ENCODE data around the gene CADM2.

CADM2 gene

DNA sequence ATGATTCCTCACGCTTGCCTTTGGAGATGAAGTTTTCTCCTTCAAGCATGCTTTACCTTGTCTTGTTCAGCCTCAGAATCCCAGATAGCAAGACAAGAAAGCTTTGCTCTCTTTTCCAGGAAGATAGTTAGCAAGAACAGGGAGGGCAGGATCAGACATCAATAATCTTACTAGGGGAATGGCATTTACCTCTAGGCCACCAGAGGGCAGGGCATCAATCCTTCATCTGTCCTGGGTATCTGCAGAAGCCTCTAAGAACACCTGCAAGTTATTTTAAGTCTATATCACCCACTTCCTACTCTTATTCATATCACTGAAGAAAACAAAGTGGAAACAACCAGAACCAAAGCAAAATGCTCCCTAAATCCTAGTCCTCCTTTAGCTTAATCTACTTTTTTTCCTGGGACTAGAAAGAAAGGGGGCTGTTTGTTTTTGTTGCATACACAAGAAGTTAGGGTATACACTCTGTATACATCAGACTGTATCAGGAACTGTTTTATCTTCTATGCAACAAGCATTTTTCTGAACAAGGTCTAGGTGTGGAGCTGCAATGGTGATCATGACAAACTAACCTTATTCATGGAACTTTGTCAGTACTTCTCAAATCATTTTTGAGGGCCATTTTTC lies 862.5 kb downstream of the CADM2 start:
- Histone ChIP-seq H2BK15ac (ENCODE audit: low read depth, poor library complexity, severe bottlenecking) (no peak overlapping the region), H3K4me2 (ENCODE audit: low read length, poor library complexity, severe bottlenecking) (no peak overlapping the region), H2BK12ac (ENCODE audit: low read length in 2 of 2) (no peak overlapping the region), H2BK120ac (ENCODE audit: low read depth, low read length) (no peak overlapping the region), H3K4ac (ENCODE audit: low read depth in 1 of 2, low read length in 2 of 2) (no peak overlapping the region), H3K9me3 (ENCODE audit: control insufficient read depth, low read length) (no peaks in the 10 kb centered on the region), H3K27me3 (ENCODE audit: control insufficient read depth in 1 of 2, insufficient read depth in 1 of 2, low read length in 2 of 2) (no peaks in the 10 kb centered on the region), H3K36me3 (ENCODE audit: control insufficient read depth in 1 of 2, insufficient read depth in 2 of 2, low read depth in 1 of 2, low read length in 2 of 2) (no peaks in the 10 kb centered on the region), H3K14ac (ENCODE audit: low read length in 2 of 2) (no peak overlapping the region), H3K79me1 (replicated peaks; ENCODE audit: low read length, poor library complexity, severe bottlenecking) (no peaks in the 10 kb centered on the region), H3K9ac (ENCODE audit: low read length) (no peak overlapping the region), H3K27ac (ENCODE audit: low read length, poor library complexity, severe bottlenecking) (no peak overlapping the region), H3K4me1 (ENCODE audit: control insufficient read depth, insufficient read depth, low read depth, low read length) (no peaks in the 10 kb centered on the region), H2AK5ac (ENCODE audit: low read length, severe bottlenecking) (no peak overlapping the region), H2AFZ (ENCODE audit: low read depth, low read length) (no peak overlapping the region), H3K4me3 (ENCODE audit: insufficient read depth in 1 of 2, low read depth in 1 of 2, low read length in 2 of 2) (no peak overlapping the region), H3K18ac (ENCODE audit: low read depth in 1 of 2, low read length in 2 of 2) (no peak overlapping the region), H2BK5ac (ENCODE audit: low read depth, low read length, poor library complexity, severe bottlenecking) (no peak overlapping the region), H4K91ac (ENCODE audit: low read length) (no peak overlapping the region), H4K8ac (ENCODE audit: low read length) (no peak overlapping the region), H3K23ac (ENCODE audit: low read length in 2 of 2) (no peak overlapping the region)
- WGBS: 46% methylated on average over 1 of the region's 1 CpG
- DNase-seq: no peak

DNA sequence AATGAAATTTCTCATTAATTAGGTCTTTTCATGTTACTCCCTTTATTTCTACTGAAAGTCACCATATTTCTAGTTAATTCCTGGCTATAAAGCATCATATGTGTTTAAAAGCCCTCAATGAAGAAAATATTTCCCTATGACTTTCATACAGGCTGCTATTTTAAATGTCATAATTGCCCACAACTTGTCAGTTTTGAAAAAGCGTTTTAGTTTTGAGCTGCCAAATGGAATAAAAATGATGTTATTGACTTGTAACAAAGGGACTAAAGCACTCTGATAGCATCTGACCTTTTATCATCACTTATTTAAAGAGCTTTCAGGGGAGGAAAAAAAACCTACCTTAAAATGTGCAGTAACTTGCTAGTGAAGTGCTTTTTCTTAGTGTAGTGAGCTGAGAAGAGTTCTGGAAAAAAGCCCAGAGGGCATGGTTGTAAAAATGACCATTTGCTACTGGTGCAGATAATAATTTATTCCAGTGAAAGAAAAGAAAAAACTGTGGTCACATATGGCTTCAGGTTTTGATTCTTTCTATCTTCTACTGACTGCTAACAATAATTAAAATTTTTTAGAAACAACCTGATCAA lies 877.2 kb downstream of the CADM2 start:
- H3K4me1 ChIP-seq (ENCODE audit: control insufficient read depth, insufficient read depth, low read depth, low read length): no peaks in the 10 kb centered on the region
- no peaks in the 10 kb centered on the region for H3K79me1 ChIP-seq (replicated peaks; ENCODE audit: low read length, poor library complexity, severe bottlenecking)
- no peak overlapping the region for H2AFZ ChIP-seq (ENCODE audit: low read depth, low read length)
- H3K4me3 ChIP-seq (ENCODE audit: insufficient read depth in 1 of 2, low read depth in 1 of 2, low read length in 2 of 2): no peak overlapping the region
- WGBS: no CpG with 5 or more reads among the region's 1 CpG
- no peak overlapping the region for H3K23ac ChIP-seq (ENCODE audit: low read length in 2 of 2)
- no peak overlapping the region for H3K4me2 ChIP-seq (ENCODE audit: low read length, poor library complexity, severe bottlenecking)
- H3K4ac ChIP-seq (ENCODE audit: low read depth in 1 of 2, low read length in 2 of 2): no peak overlapping the region
- no peak overlapping the region for H2BK12ac ChIP-seq (ENCODE audit: low read length in 2 of 2)
- no peak overlapping the region for H3K18ac ChIP-seq (ENCODE audit: low read depth in 1 of 2, low read length in 2 of 2)
- no peak overlapping the region for H3K27ac ChIP-seq (ENCODE audit: low read length, poor library complexity, severe bottlenecking)
- no peak overlapping the region for H4K8ac ChIP-seq (ENCODE audit: low read length)
- no peak overlapping the region for H2AK5ac ChIP-seq (ENCODE audit: low read length, severe bottlenecking)
- no peak overlapping the region for H2BK15ac ChIP-seq (ENCODE audit: low read depth, poor library complexity, severe bottlenecking)
- DNase-seq: no peak
- no peaks in the 10 kb centered on the region for H3K27me3 ChIP-seq (ENCODE audit: control insufficient read depth in 1 of 2, insufficient read depth in 1 of 2, low read length in 2 of 2)
- no peak overlapping the region for H4K91ac ChIP-seq (ENCODE audit: low read length)
- no peak overlapping the region for H2BK5ac ChIP-seq (ENCODE audit: low read depth, low read length, poor library complexity, severe bottlenecking)
- no peaks in the 10 kb centered on the region for H3K9me3 ChIP-seq (ENCODE audit: control insufficient read depth, low read length)
- no peak overlapping the region for H2BK120ac ChIP-seq (ENCODE audit: low read depth, low read length)
- H3K14ac ChIP-seq (ENCODE audit: low read length in 2 of 2): no peak overlapping the region
- H3K9ac ChIP-seq (ENCODE audit: low read length): no peak overlapping the region
- no peaks in the 10 kb centered on the region for H3K36me3 ChIP-seq (ENCODE audit: control insufficient read depth in 1 of 2, insufficient read depth in 2 of 2, low read depth in 1 of 2, low read length in 2 of 2)

DNA sequence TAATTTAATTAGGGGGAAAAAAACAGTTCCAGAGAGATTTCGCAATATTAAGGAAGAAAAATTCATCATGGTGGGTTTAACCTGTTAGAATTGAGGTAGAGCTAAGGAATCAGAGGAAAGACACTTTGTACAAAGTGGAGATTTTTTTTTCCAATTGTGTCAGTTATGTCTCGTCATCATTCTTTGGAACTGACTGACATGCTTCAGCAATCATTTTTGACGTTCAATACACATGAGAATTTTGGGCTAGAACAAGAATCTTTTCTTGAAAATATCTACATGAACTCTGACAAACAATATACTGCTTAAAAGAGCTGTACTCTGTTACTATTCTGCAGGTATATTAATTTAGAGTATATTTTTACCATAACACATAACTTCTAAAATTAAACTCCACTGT lies 878.6 kb downstream of the CADM2 start:
- no peak overlapping the region for H3K4ac ChIP-seq (ENCODE audit: low read depth in 1 of 2, low read length in 2 of 2)
- no peak overlapping the region for H3K4me3 ChIP-seq (ENCODE audit: insufficient read depth in 1 of 2, low read depth in 1 of 2, low read length in 2 of 2)
- H3K9me3 ChIP-seq (ENCODE audit: control insufficient read depth, low read length): no peaks in the 10 kb centered on the region
- no peaks in the 10 kb centered on the region for H3K36me3 ChIP-seq (ENCODE audit: control insufficient read depth in 1 of 2, insufficient read depth in 2 of 2, low read depth in 1 of 2, low read length in 2 of 2)
- H3K23ac ChIP-seq (ENCODE audit: low read length in 2 of 2): no peak overlapping the region
- no peak for DNase-seq
- H2BK120ac ChIP-seq (ENCODE audit: low read depth, low read length): no peak overlapping the region
- H2AFZ ChIP-seq (ENCODE audit: low read depth, low read length): no peak overlapping the region
- no peak overlapping the region for H2AK5ac ChIP-seq (ENCODE audit: low read length, severe bottlenecking)
- no peaks in the 10 kb centered on the region for H3K4me1 ChIP-seq (ENCODE audit: control insufficient read depth, insufficient read depth, low read depth, low read length)
- no peak overlapping the region for H3K9ac ChIP-seq (ENCODE audit: low read length)
- no peak overlapping the region for H3K14ac ChIP-seq (ENCODE audit: low read length in 2 of 2)
- no peak overlapping the region for H3K4me2 ChIP-seq (ENCODE audit: low read length, poor library complexity, severe bottlenecking)
- H2BK12ac ChIP-seq (ENCODE audit: low read length in 2 of 2): no peak overlapping the region
- no peak overlapping the region for H4K8ac ChIP-seq (ENCODE audit: low read length)
- H4K91ac ChIP-seq (ENCODE audit: low read length): no peak overlapping the region
- WGBS: 59% methylated on average over 2 of the region's 3 CpGs
- no peak overlapping the region for H2BK5ac ChIP-seq (ENCODE audit: low read depth, low read length, poor library complexity, severe bottlenecking)
- no peak overlapping the region for H3K27ac ChIP-seq (ENCODE audit: low read length, poor library complexity, severe bottlenecking)
- H3K18ac ChIP-seq (ENCODE audit: low read depth in 1 of 2, low read length in 2 of 2): no peak overlapping the region
- no peaks in the 10 kb centered on the region for H3K27me3 ChIP-seq (ENCODE audit: control insufficient read depth in 1 of 2, insufficient read depth in 1 of 2, low read length in 2 of 2)
- H3K79me1 ChIP-seq (replicated peaks; ENCODE audit: low read length, poor library complexity, severe bottlenecking): no peaks in the 10 kb centered on the region
- no peak overlapping the region for H2BK15ac ChIP-seq (ENCODE audit: low read depth, poor library complexity, severe bottlenecking)

DNA sequence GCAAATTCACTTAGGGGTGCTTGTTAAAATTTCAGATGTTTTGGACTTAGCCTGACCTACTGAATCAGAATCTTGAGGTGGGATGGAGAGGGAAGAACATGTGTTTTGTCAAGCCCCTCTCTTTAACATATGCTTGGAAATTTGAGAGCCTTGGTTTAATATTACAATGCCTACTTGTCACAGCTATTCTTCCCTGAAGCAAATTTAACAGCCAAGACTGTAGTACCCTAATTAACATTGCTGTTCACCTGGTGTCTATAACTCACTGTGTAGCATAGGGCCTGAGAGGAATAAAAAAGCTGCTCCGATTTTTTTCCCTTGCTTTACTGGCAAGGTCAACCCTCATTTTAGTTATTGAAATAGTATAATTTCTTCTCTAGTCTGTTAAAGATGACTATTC lies 880.1 kb downstream of the CADM2 start:
- no peak for DNase-seq
- Histone ChIP-seq H3K18ac (ENCODE audit: low read depth in 1 of 2, low read length in 2 of 2) (no peak overlapping the region), H3K9ac (ENCODE audit: low read length) (no peak overlapping the region), H3K23ac (ENCODE audit: low read length in 2 of 2) (no peak overlapping the region), H3K4me3 (ENCODE audit: insufficient read depth in 1 of 2, low read depth in 1 of 2, low read length in 2 of 2) (no peak overlapping the region), H2AK5ac (ENCODE audit: low read length, severe bottlenecking) (no peak overlapping the region), H3K79me1 (replicated peaks; ENCODE audit: low read length, poor library complexity, severe bottlenecking) (no peaks in the 10 kb centered on the region), H3K9me3 (ENCODE audit: control insufficient read depth, low read length) (no peaks in the 10 kb centered on the region), H3K4me2 (ENCODE audit: low read length, poor library complexity, severe bottlenecking) (no peak overlapping the region), H2BK12ac (ENCODE audit: low read length in 2 of 2) (no peak overlapping the region), H3K14ac (ENCODE audit: low read length in 2 of 2) (no peak overlapping the region), H2BK5ac (ENCODE audit: low read depth, low read length, poor library complexity, severe bottlenecking) (no peak overlapping the region), H2BK120ac (ENCODE audit: low read depth, low read length) (no peak overlapping the region), H4K8ac (ENCODE audit: low read length) (no peak overlapping the region), H3K27ac (ENCODE audit: low read length, poor library complexity, severe bottlenecking) (no peak overlapping the region), H2BK15ac (ENCODE audit: low read depth, poor library complexity, severe bottlenecking) (no peak overlapping the region), H3K36me3 (ENCODE audit: control insufficient read depth in 1 of 2, insufficient read depth in 2 of 2, low read depth in 1 of 2, low read length in 2 of 2) (no peaks in the 10 kb centered on the region), H3K27me3 (ENCODE audit: control insufficient read depth in 1 of 2, insufficient read depth in 1 of 2, low read length in 2 of 2) (no peaks in the 10 kb centered on the region), H2AFZ (ENCODE audit: low read depth, low read length) (no peak overlapping the region), H3K4ac (ENCODE audit: low read depth in 1 of 2, low read length in 2 of 2) (no peak overlapping the region), H4K91ac (ENCODE audit: low read length) (no peak overlapping the region), H3K4me1 (ENCODE audit: control insufficient read depth, insufficient read depth, low read depth, low read length) (no peaks in the 10 kb centered on the region)
- no CpG with 5 or more reads among the region's 1 CpG for WGBS

All from mesenchymal stem cell (in vitro differentiated cells and primary cell).